IPS-11a (cell line): Measurements from ENCODE around the gene RHOBTB3.
A peak's percentile ranks its signal among the peaks of the same experiment; 100 is the strongest.
"Not testable (repeated sequence)": the region's sequence is repeated elsewhere in the genome, so short reads cannot be mapped to it uniquely, and the experiment has no call there.

Experiments used
- H3K4me3 ChIP-seq: one replicate; pipeline ENCODE4 v1.5.1; 2013; ENCODE audit warnings: low read depth, low read length, control low read depth

The RHOBTB3 gene

GRCh38 chr5:95816341-95816740 lies 85.2 kb downstream of the RHOBTB3 start:
- no peak overlapping the region for H3K4me3 ChIP-seq

DNA sequence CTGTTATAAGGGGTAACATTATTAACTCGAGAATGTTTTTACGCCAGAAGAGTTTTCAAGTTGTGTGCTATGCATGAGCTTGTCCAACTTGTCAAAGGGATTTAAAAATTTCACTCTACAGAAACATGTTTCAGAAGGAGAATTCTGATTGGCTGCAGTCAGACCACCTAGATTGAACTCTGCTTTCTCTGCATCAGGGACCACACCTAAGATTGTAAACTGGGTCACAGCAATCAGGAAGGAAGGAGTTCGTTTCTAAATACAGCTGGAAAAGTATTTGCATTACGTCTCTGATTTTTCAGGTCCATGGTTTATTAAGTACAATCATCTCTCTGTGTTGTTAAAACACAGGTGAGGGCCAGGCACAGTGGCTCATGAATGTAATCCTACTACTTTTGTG lies 85.6 kb downstream of the RHOBTB3 start:
- H3K4me3 ChIP-seq = no peak overlapping the region

DNA sequence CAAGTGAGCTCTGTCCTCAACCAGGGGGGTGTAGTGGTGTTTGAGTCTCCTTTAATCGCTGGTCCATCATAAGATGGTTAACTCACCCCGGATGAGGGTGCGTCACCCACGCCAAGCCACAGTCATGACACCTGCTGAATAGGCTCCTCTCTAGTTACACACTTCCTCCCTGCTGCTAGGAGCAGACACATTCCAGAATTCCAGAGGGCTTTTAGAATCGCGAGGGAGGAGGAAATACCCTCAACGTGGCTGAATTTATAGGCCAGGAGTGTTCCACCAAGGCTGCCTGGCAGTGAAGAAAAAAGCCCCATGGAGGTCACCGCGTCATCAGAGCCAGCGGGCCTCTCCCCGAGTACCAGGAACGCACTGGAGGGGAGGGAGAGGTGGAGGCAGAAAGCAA lies 86.3 kb downstream of the RHOBTB3 start:
- no peak overlapping the region for H3K4me3 ChIP-seq

GRCh38 chr5:95818181-95819147 lies 87.3 kb downstream of the RHOBTB3 start:
- no peak overlapping the region for H3K4me3 ChIP-seq

DNA sequence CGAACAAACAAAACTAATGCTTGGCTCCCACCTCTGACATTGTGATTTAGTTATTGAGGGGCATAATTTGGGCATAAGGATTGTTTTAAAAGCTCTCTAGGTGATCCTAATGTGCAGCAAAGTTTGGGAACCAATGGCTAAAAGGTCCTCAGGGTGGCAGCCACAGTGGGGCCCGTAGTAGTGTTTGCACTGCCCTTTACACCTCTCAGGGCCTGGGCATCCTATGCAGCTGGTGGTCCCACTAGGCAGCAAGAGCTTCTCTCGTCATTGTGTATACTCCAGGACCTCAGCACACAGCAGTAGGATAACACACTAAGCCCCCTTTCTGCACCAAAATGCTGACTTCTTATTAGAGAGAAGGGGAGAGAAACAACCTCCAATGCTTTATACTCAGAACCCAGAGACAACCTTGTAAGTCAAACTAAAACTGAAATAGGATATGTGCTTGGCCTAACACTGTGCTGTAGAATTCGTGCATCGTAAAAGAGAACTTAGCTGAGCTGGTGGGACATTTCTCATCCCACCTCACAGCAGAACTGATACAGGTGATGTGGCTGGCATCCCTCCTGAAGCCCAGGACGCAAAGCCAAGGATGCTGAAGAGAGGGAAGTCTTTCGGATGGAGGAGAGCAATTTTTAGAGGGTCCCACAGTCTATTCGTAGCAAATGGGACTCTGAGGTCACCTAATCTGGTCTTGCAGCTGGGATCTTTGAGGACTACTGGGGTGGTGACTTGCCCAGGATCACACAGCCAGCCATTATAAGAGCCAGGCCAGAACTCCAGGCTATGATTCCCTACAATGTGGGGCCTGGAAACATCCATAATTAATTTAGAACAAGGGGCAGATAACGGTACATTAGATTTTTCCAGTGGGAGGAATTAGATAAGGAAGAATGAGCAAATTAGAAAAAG lies 90.2 kb downstream of the RHOBTB3 start:
- peak overlapping the region; percentile 75 for H3K4me3 ChIP-seq

- H3K4me3 ChIP-seq = peak overlapping the region; percentile 75
These were observed 91.0 kb downstream of the RHOBTB3 start for GRCh38 chr5:95822043-95822541.

- H3K4me3 ChIP-seq = peak within 1 kb of the TSS; percentile 75
These were observed 91.5 kb downstream of the RHOBTB3 start, which contains the start of gene GLRX for GRCh38 chr5:95822542-95823181. GLRX (minus strand) TSS chr5:95822726; CDS start chr5:95822662, 64 bp downstream.

GRCh38 chr5:95823218-95823737 lies 92.1 kb downstream of the RHOBTB3 start:
- H3K4me3 ChIP-seq = no peak overlapping the region

- no peak overlapping the region for H3K4me3 ChIP-seq
These were observed 92.8 kb downstream of the RHOBTB3 start for GRCh38 chr5:95823738-95824609.

DNA sequence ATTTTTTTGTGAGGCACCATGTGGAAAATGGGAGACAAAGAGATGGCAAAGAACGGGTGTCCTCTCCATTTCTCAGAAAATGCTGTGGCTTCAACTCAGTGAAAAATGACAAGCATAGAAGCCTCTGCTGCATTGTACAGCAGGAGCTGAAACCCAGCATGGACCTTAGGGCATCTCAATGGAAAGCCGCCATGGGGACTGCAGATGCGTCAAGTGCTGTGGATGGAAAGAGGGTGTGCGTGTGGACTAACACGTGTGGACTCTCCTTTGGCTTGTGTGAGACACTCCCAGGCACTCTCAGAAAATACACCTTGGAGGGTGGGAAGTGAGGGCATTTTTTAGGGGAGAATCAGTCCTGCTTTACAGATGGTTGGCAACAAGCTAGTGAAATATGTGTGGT lies 93.6 kb downstream of the RHOBTB3 start:
- H3K4me3 ChIP-seq = no peak overlapping the region

DNA sequence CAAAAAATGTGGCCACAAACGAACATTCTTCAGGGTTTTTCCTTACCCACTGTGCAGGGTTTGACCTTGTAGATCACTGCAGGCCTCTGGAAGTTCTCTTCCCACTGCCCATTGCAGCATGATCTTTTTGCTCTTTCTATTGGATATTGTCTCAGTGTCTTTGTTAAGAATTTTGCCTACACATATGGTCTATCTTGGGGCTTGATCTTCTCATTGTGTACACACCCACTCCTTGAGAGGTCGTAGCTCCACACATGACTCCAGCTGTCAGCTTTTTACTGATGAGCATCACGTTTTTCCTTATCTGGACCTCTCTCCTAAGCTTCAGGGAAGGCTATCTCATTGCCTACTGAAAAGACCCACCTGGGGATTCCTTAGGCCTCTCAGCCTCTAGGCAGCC lies 94.4 kb downstream of the RHOBTB3 start:
- H3K4me3 ChIP-seq = no peak overlapping the region

GRCh38 chr5:95826949-95827891 lies 96.1 kb downstream of the RHOBTB3 start:
- no peak overlapping the region for H3K4me3 ChIP-seq

- H3K4me3 ChIP-seq = no peak overlapping the region
These were observed 96.7 kb downstream of the RHOBTB3 start for GRCh38 chr5:95827892-95828246.

DNA sequence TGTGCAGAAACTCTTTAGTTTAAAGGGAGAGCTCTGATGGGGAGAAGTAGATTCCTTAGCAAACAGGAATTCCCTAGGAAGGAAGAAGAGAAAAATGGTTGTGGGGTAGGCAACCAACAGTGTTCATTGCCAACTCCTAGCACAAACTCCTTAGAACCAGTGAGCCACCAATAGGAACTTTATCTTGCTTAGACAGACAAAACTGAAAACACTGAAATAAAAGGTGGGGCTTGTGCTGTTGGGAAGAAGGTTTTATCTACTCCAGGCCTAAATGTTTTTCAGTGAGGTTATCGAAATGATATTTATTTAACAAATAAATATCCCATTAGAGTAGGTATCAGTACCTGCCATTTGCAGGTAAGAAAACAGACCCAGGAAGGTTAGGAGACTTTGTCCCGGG lies 99.1 kb downstream of the RHOBTB3 start:
- H3K4me3 ChIP-seq = no peak overlapping the region

- H3K4me3 ChIP-seq = no peak overlapping the region
These were observed 101.5 kb downstream of the RHOBTB3 start for GRCh38 chr5:95832664-95833063.

- no peak overlapping the region for H3K4me3 ChIP-seq
These were observed 104.7 kb downstream of the RHOBTB3 start for GRCh38 chr5:95835682-95836385.

DNA sequence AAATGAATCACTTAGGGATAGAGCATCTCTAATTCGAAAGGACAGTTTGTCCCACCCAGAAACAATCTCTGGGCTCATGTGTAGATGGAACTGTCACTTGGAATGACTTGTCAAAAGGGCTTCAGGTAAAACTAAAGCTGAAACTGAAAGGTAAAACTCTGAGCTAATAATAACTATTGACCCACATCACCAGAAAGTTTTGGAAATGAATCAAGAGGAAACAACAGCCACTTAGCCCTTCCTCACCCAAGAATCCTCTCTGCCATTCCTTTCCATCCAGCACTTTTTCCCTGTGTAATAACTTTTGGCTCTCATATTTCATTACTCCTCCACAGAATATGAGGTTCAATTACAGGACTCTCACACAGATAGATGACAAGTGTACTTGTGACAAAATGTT lies 105.4 kb downstream of the RHOBTB3 start:
- no peak overlapping the region for H3K4me3 ChIP-seq

- H3K4me3 ChIP-seq = not testable (repeated sequence)
These were observed 105.8 kb downstream of the RHOBTB3 start for GRCh38 chr5:95836971-95837370.
